Measurements from ENCODE around the gene NF2. TPM values are rescaled to one million over a fixed set of nuclear protein-coding genes. Genes with fewer than 3 reads are reported as not detected.

Gene NF2
- total and polyA plus RNA-seq, 10 of the 15 experiments (the other 5 are each of a cell fraction or from before 2014, with no cell fraction given), result 2.2 to 49.8 (median 22.5) TPM

DNA sequence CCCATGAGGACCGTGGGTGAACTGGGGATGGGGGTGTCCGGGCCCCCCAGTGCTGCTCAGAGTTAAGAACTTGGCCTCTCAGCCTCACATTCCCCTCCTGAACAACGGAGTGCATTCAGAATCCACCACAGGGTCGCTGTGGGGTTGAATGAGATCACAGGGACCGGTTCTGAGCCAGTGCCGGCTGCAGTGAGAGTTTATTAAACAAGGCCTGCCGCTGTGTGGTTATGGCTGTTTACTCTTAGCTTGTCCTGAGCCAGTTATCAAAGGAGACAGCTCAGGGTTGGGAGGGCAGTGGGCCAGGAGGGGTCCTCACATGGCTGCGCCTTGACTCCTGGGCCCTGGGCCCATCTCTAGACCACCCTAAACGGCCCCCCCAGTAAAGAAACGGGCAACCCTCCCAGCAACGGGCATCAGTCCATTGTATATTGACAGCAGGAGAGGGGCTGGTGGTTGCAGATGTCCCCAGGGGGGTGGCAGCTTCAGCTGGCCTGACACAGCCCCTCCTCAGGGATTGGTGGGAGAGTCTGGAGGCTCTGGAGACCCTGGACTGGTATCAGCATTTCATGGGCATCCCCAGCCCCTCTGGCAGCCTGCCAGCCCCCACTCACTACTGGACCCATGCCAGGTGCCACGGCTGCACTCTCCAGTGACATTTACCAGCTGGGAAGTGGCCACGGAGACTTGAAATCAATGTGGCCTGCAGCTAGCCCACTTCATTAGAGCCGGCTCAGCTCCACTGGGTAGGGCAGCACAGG is 101.3 kb downstream of the NF2 start (continued):
- TF ChIP-seq RUNX3 (IDR thresholded peaks at IDR 0.05; ENCODE audit: low read length) (no peak), ZNF207 (IDR thresholded peaks at IDR 0.05; ENCODE audit: borderline replicate concordance) (no peak), CBX3 (IDR thresholded peaks at IDR 0.05; ENCODE audit: borderline replicate concordance, low read depth) (no peak)

DNA sequence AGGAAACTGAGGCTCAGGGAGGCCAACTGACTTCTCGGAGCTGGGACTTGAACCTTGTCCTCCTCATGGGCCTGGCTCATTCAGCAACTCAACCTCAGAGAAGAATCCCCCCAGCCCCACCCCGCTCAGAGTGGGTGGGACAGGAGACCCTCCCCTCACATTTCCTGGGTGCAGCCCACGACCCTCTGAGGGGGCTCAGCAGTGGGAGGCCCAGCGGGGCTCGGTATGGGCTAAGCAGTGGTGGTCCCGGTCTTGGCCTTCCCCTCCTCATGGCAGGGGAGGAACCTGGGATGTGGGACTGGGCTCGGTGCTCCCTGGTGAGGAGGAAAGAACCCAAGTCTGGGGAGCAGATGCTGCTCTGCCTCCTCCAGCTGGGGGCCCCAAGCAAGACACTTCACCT is 102.2 kb downstream of the NF2 start:
- Histone ChIP-seq H3K9me3 (replicated peaks; ENCODE audit: control insufficient read depth, insufficient read depth, low read length) (no peaks in the 10 kb centered on the region), H3K4me3 (no peak overlapping the region), H3K36me3 (ENCODE audit: control insufficient read depth in 2 of 2, insufficient read depth in 2 of 2, low read length in 1 of 2) (no peaks in the 10 kb centered on the region), H4K20me1 (ENCODE audit: control insufficient read depth, insufficient read depth) (no peaks in the 10 kb centered on the region), H3K4me1 (ENCODE audit: control insufficient read depth, insufficient read depth, low read length) (0 out of 2 replicates have a peak, but pooled peaks cover 3% of the 10 kb centered on the region), H3K79me2 (ENCODE audit: control insufficient read depth, insufficient read depth, low read length) (no peaks in the 10 kb centered on the region), H3K9ac (ENCODE audit: control insufficient read depth, insufficient read depth, low read length) (no peak overlapping the region), H2AFZ (ENCODE audit: control insufficient read depth, low read depth, low read length) (no peak overlapping the region), H3K27me3 (replicated peaks in 1 of 2; ENCODE audit: control insufficient read depth in 2 of 2, insufficient read depth in 2 of 2, low read length in 1 of 2) (no peaks in the 10 kb centered on the region), H3K4me2 (ENCODE audit: control insufficient read depth, insufficient read depth) (no peak overlapping the region), H3K27ac (ENCODE audit: control insufficient read depth, insufficient read depth) (no peak overlapping the region)
- DNase-seq (ENCODE audit: low read depth, low spot score) (no peak), FAIRE-seq (no peak), ATAC-seq (no peak)
- in situ Hi-C loops (cut with MboI), result no loop called here
- ChIA-PET POLR2A (no interaction called here), RAD21 (ENCODE audit: unreplicated experiment) (no interaction called here), CTCF (no interaction called here), SMC1A (ENCODE audit: uncharacterized antibody, unreplicated experiment) (no interaction called here)
- no TSS peak for BruUV-seq (replicated peaks)
- WGBS (ENCODE audit: insufficient coverage, insufficient replicate concordance, low lambda C conversion rate, missing lambda C conversion rate), result 57% methylated on average over 7 of the region's 7 CpGs
- intact Hi-C loops (cut with micrococcal nuclease; ENCODE audit: unreplicated experiment), result no loop called here
- TF ChIP-seq NFIC (IDR thresholded peaks at IDR 0.05; ENCODE audit: low read depth, low read length) (no peak), NFXL1 (IDR thresholded peaks at IDR 0.05; ENCODE audit: borderline replicate concordance) (no peak), BMI1 (IDR thresholded peaks at IDR 0.05; ENCODE audit: borderline replicate concordance) (no peak), PAX8 (IDR thresholded peaks at IDR 0.05) (no peak), SMAD5 (IDR thresholded peaks at IDR 0.05; ENCODE audit: low read depth) (no peak), CHD1 (IDR thresholded peaks at IDR 0.05; ENCODE audit: low read depth, low read length) (no peak), EED (IDR thresholded peaks at IDR 0.05; ENCODE audit: low read depth) (no peak), MEF2B (IDR thresholded peaks at IDR 0.05; ENCODE audit: partially characterized antibody, poor library complexity, severe bottlenecking) (no peak), SMC3 (IDR thresholded peaks at IDR 0.05; ENCODE audit: borderline replicate concordance, low read length) (no peak), RBBP5 (conservative IDR thresholded peaks at IDR 0.05) (no peak), SPI1 (IDR thresholded peaks at IDR 0.05; ENCODE audit: borderline replicate concordance, insufficient read depth, low read depth, low read length) (no peak), TCF12 (IDR thresholded peaks at IDR 0.05; ENCODE audit: low read depth, low read length) (no peak), KDM1A (IDR thresholded peaks at IDR 0.05; ENCODE audit: borderline replicate concordance) (no peak), NFYA (IDR thresholded peaks at IDR 0.05; ENCODE audit: borderline replicate concordance, low read depth, low read length) (no peak)
- TF ChIP-seq, protein P1, sequence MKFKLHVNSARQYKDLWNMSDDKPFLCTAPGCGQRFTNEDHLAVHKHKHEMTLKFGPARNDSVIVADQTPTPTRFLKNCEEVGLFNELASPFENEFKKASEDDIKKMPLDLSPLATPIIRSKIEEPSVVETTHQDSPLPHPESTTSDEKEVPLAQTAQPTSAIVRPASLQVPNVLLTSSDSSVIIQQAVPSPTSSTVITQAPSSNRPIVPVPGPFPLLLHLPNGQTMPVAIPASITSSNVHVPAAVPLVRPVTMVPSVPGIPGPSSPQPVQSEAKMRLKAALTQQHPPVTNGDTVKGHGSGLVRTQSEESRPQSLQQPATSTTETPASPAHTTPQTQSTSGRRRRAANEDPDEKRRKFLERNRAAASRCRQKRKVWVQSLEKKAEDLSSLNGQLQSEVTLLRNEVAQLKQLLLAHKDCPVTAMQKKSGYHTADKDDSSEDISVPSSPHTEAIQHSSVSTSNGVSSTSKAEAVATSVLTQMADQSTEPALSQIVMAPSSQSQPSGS (IDR thresholded peaks at IDR 0.05; ENCODE audit: low read length), result no peak
- TF ChIP-seq, protein P2, sequence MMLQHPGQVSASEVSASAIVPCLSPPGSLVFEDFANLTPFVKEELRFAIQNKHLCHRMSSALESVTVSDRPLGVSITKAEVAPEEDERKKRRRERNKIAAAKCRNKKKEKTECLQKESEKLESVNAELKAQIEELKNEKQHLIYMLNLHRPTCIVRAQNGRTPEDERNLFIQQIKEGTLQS (IDR thresholded peaks at IDR 0.05; ENCODE audit: borderline replicate concordance, extremely low read depth, low read depth, low read length), result no peak

All from GM12878 (cell line).